Gastrocnemius medialis (tissue), 4 donors: ENCODE results near the gene SLX4IP. TPM values are rescaled to one million over a fixed set of nuclear protein-coding genes. Genes with fewer than 3 reads are reported as not detected.
A peak's percentile ranks its signal among the peaks of the same experiment; 100 is the strongest.

Experiments used
- ATAC-seq, 2 donors: fragments of 150-250 bp; one replicate each; pipeline ENCODE4 v1.9.1; 2016
- DNase-seq, 2 donors: peaks; one replicate each; pipeline ENCODE4 v3.0.0-alpha.2; 2019
- H3K27ac ChIP-seq, 4 donors: fragments of 200-600 bp; sonication (generic); 1 replicate in 1 of 4; 2 replicates in 3 of 4; pipeline ENCODE4 v1.5.1; 2016 to 2018; ENCODE audit warnings: mild to moderate bottlenecking in 2 of 4, moderate library complexity in 1 of 4
- H3K27me3 ChIP-seq, 3 donors: fragments of 200-600 bp; sonication (generic) in 2 of 3; 1 replicate in 1 of 3; 2 replicates in 2 of 3; pipeline versions ENCODE4 v1.5.1 to v1.6.0; 2016 to 2019; ENCODE audit warnings: mild to moderate bottlenecking in 1 of 3, moderate library complexity in 1 of 3
- H3K36me3 ChIP-seq, 2 donors: fragments of 200-600 bp; sonication (generic) in 1 of 2; one replicate each; pipeline ENCODE4 v1.5.1; 2017 to 2018
- H3K4me1 ChIP-seq, 2 donors: fragments of 200-600 bp; sonication (generic) in 1 of 2; one replicate each; pipeline ENCODE4 v1.5.1; 2016 to 2017; ENCODE audit warnings: mild to moderate bottlenecking in 2 of 2
- H3K4me3 ChIP-seq, 4 donors: fragments of 200-600 bp; sonication (generic) in 3 of 4; 1 replicate in 1 of 4; 2 replicates in 3 of 4; pipeline ENCODE4 v1.5.1; 2016 to 2019; ENCODE audit warnings: mild to moderate bottlenecking in 2 of 4
- H3K9me3 ChIP-seq, 3 donors: fragments of 200-600 bp; sonication (generic) in 2 of 3; 1 replicate in 1 of 3; 2 replicates in 2 of 3; pipeline ENCODE4 v1.5.1; 2016 to 2019
- POLR2A ChIP-seq, 2 donors: fragments of 450-650 bp; IDR thresholded peaks; one replicate each; pipeline ENCODE4 v1.6.1; 2017; ENCODE audit warnings: antibody characterized with exemption in 2 of 2, mild to moderate bottlenecking in 2 of 2, moderate library complexity in 2 of 2
- in situ Hi-C, 4 donors: fragments of 200-750 bp; cut with MboI; loops; one replicate each; pipeline versions ENCODE4 v1.15.0 to v1.8.0; 2017; ENCODE audit warnings: low sequenced_read_pairs in 4 of 4
- intact Hi-C: fragments of 100-400 bp; cut with DNase I; formaldehyde crosslinking; loops from one replicate; pipeline ENCODE4 v1.15.1; 2023; ENCODE audit warnings: low total_unique reads
- total RNA-seq, 4 donors: library from RNA; depleted of rRNA; stranded (reverse); fragments of >200 nt; gene quantifications; one replicate each; pipeline versions ENCODE4 v1.1.0 to v1.2.3, GENCODE V29; 2016
- TF ChIP-seq, protein P1 (sequence below), 5 experiments: fragments of 450-650 bp in 3 of 5; fragments of 200-600 bp in 2 of 5; sonication (generic) in 2 of 5; IDR thresholded peaks in 4 of 5; conservative IDR thresholded peaks in 1 of 5; 1 replicate in 4 of 5; 2 replicates in 1 of 5; pipeline ENCODE4 v1.5.1; 2016 to 2019; ENCODE audit warnings: antibody characterized with exemption in 5 of 5, mild to moderate bottlenecking in 3 of 5, moderate library complexity in 3 of 5

The SLX4IP gene
- total RNA-seq, 4 donors from 2014 or later, result 0.22 to 1.3 (median 0.71) TPM

DNA sequence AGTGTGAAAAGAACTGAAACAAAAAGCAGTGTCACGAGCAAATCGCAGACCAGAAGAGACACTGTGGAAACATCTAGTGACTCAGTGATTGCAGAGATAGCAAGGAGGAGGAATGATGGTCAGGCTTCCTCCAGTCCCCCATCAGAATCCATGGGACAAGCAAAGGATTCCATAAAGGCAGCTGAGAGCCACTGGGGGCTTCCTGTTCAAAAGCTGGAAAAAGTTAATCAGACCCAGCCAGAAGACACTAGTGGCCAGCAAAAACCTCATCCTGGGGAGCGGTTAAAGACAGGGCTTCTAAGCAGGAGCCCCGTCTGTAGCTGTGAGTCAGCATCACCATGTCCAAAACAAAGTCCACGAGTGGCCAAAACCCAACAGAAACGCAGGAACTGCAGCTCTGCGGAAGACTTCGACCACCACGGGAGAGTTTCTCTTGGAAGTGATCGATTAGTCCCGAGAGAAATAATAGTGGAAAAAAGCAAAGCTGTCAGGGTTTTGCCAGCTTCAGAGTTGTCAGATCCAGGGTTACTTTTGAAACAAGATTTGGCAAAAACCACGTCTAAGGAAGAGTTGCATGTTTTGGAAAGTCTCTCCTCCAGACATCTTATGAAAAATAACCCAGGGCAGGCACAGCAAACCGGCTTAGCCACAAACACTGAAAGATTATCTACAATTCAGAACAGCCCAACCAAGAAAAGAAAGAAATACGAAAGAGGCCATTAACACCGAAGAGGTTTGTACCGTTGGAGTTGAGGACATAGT is 187.7 kb downstream of the SLX4IP start:
- peaks cover 0 to 3% of the 10 kb centered on the region in 2 donors for H3K4me1 ChIP-seq
- H3K9me3 ChIP-seq, result no peaks in the 10 kb centered on the region
- in situ Hi-C loops (no loop called here), intact Hi-C loops (no loop called here)
- no peaks in the 10 kb centered on the region for H3K36me3 ChIP-seq
- TF ChIP-seq POLR2A (IDR thresholded peaks at IDR 0.05), result no peak
- TF ChIP-seq, protein P1, sequence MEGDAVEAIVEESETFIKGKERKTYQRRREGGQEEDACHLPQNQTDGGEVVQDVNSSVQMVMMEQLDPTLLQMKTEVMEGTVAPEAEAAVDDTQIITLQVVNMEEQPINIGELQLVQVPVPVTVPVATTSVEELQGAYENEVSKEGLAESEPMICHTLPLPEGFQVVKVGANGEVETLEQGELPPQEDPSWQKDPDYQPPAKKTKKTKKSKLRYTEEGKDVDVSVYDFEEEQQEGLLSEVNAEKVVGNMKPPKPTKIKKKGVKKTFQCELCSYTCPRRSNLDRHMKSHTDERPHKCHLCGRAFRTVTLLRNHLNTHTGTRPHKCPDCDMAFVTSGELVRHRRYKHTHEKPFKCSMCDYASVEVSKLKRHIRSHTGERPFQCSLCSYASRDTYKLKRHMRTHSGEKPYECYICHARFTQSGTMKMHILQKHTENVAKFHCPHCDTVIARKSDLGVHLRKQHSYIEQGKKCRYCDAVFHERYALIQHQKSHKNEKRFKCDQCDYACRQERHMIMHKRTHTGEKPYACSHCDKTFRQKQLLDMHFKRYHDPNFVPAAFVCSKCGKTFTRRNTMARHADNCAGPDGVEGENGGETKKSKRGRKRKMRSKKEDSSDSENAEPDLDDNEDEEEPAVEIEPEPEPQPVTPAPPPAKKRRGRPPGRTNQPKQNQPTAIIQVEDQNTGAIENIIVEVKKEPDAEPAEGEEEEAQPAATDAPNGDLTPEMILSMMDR (IDR thresholded peaks at IDR 0.05 in 4 of 5, conservative IDR thresholded peaks at IDR 0.05 in 1 of 5), result no peak
- DNase-seq, result no peak
- H3K27me3 ChIP-seq, result no peaks in the 10 kb centered on the region
- H3K27ac ChIP-seq, result peak overlapping the region; percentile 35 to 64 (median 52)
- peak; percentile 43 to 66 for ATAC-seq
- peak overlapping the region in 2 of 4 donors; percentile 15 to 16 for H3K4me3 ChIP-seq

GRCh38 chr20:10625641-10626040 is 190.5 kb downstream of the SLX4IP start:
- ATAC-seq (no peak), DNase-seq (no peak)
- in situ Hi-C loops, result no loop called here
- H3K4me3 ChIP-seq, result no peak overlapping the region
- H3K27ac ChIP-seq, result no peak overlapping the region
- peaks cover 2 to 3% of the 10 kb centered on the region in 2 donors for H3K4me1 ChIP-seq
- intact Hi-C loops, result loop anchor here (5.0 kb wide), 1 partner anchor 33 kb away; no protein-coding TSS in a partner anchor
- H3K27me3 ChIP-seq, result no peaks in the 10 kb centered on the region
- no peaks in the 10 kb centered on the region for H3K9me3 ChIP-seq
- no peak for TF ChIP-seq POLR2A (IDR thresholded peaks at IDR 0.05)
- TF ChIP-seq, protein P1 (IDR thresholded peaks at IDR 0.05 in 4 of 5, conservative IDR thresholded peaks at IDR 0.05 in 1 of 5), result no peak
- no peaks in the 10 kb centered on the region for H3K36me3 ChIP-seq

DNA sequence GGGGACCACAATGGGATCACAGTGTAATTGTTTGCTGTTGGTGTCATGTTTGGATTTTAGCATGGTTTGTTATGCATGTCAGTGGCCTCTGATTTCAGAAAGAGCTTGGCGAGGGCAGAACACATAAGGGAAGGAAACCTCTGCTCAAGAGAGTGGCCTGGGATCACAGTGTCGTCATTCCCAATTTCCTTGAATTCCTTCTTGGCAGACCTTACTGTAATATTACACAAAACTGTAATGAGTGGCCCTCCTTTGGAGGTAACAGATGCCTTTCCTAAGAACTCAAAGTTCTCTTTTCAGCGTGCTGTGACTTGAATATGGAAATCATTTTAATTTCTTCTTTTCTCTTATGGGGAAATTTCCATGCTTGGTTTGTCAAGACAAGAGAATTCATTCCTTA is 191.8 kb downstream of the SLX4IP start:
- in situ Hi-C loops, result no loop called here

DNA sequence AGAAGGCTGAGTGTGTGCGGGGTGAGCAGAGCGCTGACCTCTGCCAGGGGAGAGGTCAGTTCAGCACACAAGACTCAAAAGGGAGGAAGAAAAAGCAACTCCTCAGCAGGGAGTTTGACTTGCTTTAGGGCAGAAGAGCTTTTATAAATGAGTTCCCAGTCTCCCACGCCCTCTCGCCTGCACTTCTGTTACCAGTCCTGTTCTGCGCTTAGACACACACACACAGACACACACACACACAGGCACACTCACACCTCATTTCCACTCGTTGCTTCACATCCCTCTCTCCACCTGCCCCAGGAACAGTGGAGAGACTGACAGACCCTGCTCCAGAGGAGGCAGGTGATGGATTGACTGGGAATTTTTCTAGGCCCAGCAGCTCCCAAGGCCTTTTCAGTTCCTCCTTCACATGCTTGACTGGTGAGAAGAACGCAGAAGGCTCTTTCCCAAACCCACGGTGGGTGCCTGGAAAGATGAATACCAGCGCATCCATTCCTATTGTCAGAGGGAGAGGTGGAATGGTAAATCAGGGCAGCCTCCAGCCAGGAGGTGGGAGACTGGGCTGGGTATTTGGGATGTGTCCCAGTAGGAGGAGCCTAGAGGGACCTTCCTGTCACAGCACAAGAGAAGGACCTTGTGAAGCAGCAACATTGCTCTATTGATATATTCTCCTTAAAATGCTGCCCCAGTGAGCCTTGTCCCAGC is 195.0 kb downstream of the SLX4IP start:
- intact Hi-C loops (loop anchor here (5.0 kb wide), 1 partner anchor 38 kb away; no protein-coding TSS in a partner anchor), in situ Hi-C loops (no loop called here)
- Histone ChIP-seq H3K4me1 (peaks cover 2 to 7% of the 10 kb centered on the region in 2 donors), H3K4me3 (no peak overlapping the region), H3K27me3 (no peaks in the 10 kb centered on the region), H3K36me3 (no peaks in the 10 kb centered on the region), H3K27ac (peak overlapping the region in 3 of 4 donors; percentile 18 to 51 (median 18)), H3K9me3 (no peaks in the 10 kb centered on the region)
- TF ChIP-seq POLR2A (IDR thresholded peaks at IDR 0.05), result no peak
- TF ChIP-seq, protein P1 (IDR thresholded peaks at IDR 0.05 in 4 of 5, conservative IDR thresholded peaks at IDR 0.05 in 1 of 5), result no peak
- ATAC-seq (no peak), DNase-seq (no peak)

More for the DNA sequence above, 191.8 kb downstream of the SLX4IP start:
- Histone ChIP-seq H3K4me1 (peaks cover 2 to 3% of the 10 kb centered on the region in 2 donors), H3K4me3 (no peak overlapping the region), H3K9me3 (no peaks in the 10 kb centered on the region), H3K27ac (peak overlapping the region in 2 of 4 donors; percentile 36 to 53), H3K27me3 (no peaks in the 10 kb centered on the region), H3K36me3 (no peaks in the 10 kb centered on the region)
- DNase-seq, result no peak
- ATAC-seq, result peak; percentile 71 to 73
- TF ChIP-seq, protein P1 (IDR thresholded peaks at IDR 0.05 in 4 of 5, conservative IDR thresholded peaks at IDR 0.05 in 1 of 5), result no peak
- no peak for TF ChIP-seq POLR2A (IDR thresholded peaks at IDR 0.05)
- intact Hi-C loops, result loop anchor here (5.0 kb wide), 1 partner anchor 35 kb away; no protein-coding TSS in a partner anchor
